Mesenteric fat pad (tissue), 1 donor: ENCODE results near the gene HSPA13. TPM values are rescaled to one million over a fixed set of nuclear protein-coding genes. Genes with fewer than 3 reads are reported as not detected.
"Not testable (repeated sequence)": the region's sequence is repeated elsewhere in the genome, so short reads cannot be mapped to it uniquely, and the experiment has no call there.

ENCODE experiments used
- DNase-seq: peaks from one replicate; pipeline ENCODE4 v3.0.0-alpha.2; 2020; ENCODE audit warnings: low spot score
- long read RNA-seq: library from polyadenylated mRNA; unstranded; transcript quantifications from one replicate; pipeline ENCODE4 v2.0.0, GENCODE V29; 2020
- total RNA-seq: library from RNA; stranded (reverse); fragmentation: NEBNext Ultra II Directional; extraction: Animal tissue kit (Norgen Biotek cat#: 25700); gene quantifications from one replicate; pipeline ENCODE4 v1.2.1, GENCODE V29; 2021
- donor health status: DM: yes; HTN: yes; CAD: no.

Gene HSPA13
- 24.0 TPM for total RNA-seq
- long read RNA-seq, transcript HSPA13-201 (5 exons, 3,986 nt): major isoform, 12 of 16 reads
- long read RNA-seq, partial matches to known transcripts: 3 of 16 reads
- long read RNA-seq, other reads (novel, unspliced or antisense): 1 of 16 reads

DNA sequence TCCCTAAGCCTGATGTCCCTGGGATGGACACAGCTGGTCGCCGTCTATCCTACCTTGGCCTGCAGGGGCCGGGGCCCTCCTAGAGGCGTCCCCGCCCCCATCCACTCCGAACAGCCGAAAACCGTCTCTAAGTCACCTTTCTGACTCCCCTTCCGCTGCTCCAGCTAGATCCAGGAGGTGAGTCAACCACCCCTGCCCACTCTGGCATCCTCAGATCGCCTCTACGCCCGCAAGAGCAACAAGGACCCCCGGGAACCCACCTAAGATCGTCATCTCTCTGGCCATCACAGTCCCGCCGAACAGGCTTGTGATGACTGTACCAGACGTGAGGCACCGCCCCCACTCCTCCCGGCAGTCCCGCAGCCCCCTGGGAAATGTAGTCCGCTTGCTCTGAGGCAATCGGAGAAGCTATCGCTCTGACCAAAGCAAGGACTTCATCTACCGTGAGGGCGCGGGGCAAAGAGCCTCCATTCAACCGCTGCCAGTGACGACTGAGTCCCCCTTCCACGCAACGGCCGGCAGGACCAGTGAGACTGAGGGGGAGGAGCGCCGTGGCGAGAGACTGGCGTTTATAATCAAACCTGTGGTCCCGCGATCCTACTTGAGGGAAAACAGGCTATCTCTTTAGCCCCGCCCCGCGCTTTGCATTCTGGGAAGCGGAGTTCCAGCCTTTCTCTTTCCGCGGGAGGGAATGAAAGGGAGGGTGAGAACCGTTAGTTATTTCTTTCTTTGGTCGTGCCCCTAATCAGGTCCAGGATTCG, at the start of gene HSPA13:
Gene HSPA13 (minus strand): TSS at position 312 of the 761 bp plus-strand sequence. CDS start 27 bp downstream, at position 285.
- peak; percentile 98 for DNase-seq

DNA sequence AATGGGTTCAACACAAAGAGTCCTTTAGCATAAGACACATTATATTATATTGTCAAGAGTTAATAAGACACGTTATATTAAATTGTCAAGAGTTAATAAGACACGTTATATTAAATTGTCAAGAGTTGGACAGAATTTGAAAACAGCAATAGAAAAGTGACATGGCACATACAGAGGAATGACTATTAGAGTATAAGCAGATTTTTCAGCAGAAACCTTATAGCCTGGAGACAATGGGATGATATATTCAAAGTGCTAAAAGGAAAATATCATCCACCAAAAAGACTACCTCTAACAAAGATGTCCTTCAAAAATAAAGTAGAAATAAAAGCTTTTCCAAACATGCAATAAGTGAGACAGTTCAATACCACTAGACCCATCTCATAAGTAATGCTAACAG, 36.0 kb upstream of the HSPA13 start:
- no peak for DNase-seq

GRCh38 chr21:14414932-14415508, 32.1 kb upstream of the HSPA13 start:
- no peak for DNase-seq

GRCh38 chr21:14405962-14406361, 23.0 kb upstream of the HSPA13 start:
- DNase-seq: no peak

DNA sequence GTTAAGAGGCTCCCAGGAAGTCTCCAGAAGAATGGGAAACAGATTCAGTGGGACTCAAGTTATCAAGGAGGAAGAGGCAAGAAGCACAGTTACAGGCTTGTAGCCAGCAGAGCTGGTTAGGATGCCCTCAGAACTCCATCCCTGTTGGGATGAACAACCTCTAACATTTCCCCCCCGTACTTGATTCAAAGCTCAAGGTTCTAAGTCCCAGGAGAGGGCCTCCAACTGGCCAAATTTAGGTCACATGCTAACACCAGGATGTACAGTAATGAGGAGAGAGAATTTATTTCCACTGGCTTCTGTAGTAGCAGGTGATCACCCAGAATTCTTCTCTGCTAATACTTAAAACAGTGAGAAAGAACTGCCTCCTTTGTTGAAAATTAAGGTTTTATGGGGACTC, 22.3 kb upstream of the HSPA13 start:
- DNase-seq: no peak

DNA sequence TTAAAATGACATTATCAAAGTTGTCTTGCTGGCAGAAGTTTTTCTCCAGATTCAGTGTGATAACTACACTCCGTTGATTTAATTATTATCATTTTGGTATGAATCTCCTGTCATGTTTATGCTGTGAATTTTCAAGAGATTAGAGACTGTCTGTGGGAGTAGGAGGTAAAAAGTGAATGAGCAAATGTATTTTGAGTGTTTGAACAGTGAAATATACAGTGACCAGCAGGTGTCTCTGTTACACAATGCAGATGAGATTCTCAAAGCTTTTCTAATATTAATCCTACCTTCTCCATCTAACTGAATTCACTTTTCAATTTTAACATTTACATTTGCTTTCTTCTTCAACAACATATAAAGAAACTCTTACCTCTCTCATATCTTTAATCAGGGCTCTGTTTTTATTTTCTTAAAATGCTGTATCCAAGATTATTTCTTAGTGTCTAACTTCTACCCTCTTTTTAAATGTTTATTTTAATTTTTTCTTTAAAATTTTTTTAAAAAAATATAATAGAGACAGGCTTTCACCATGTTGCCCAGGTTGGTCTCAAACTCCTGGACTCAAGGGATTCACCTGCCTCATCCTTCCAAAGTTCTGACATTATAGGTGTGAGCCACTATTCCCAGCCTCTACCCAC, 20.9 kb upstream of the HSPA13 start:
- DNase-seq: no peak

DNA sequence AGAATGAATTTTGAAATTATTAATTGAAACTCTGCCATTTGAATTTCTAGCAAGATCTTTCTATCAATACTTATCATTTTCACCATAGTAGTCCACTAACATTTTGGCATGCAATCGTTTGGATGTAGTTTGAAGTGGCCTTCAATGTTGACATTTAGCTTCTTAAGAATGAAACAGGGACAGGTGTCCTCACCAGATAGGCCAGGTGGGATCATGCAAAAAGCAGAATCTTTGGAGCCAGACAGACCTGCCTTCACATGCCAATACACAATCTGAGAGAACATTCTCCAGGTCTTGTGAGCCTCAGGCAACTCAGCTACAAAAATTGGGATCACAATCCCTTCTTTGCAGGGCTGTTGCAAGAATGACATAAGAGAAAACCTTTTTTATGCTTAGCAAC, 18.3 kb upstream of the HSPA13 start:
- DNase-seq: no peak

- DNase-seq: no peak
Observed at GRCh38 chr21:14388282-14388681, 5.3 kb upstream of the HSPA13 start.

GRCh38 chr21:14384453-14384852, 1.5 kb upstream of the HSPA13 start:
- DNase-seq: no peak

- no peak for DNase-seq
Observed at GRCh38 chr21:14383596-14384180, 742 bp upstream of the HSPA13 start.

- no peak for DNase-seq
Observed at GRCh38 chr21:14382486-14382834, 486 bp downstream of the HSPA13 start.

- no peak for DNase-seq
Observed at GRCh38 chr21:14376854-14377253, 6.1 kb downstream of the HSPA13 start.

DNA sequence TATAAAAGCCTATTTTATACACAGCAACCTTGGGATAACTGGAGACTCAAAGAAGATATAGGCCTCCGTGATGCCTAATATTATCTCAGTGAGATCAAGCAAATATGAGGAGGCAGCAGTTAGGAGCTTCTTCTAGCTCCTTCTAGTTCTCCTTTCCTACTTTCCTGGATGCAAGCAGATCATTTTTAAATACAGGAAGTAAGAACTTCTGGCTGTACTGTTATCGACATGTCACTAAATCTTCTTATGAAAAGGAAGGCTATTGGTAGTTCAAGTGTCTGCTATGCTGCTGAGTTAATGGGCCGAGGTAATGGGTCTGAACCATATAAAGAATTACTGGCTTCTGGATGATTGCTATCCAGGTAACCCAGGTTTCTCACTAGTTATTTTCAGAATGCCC, 15.9 kb downstream of the HSPA13 start:
- DNase-seq: no peak

DNA sequence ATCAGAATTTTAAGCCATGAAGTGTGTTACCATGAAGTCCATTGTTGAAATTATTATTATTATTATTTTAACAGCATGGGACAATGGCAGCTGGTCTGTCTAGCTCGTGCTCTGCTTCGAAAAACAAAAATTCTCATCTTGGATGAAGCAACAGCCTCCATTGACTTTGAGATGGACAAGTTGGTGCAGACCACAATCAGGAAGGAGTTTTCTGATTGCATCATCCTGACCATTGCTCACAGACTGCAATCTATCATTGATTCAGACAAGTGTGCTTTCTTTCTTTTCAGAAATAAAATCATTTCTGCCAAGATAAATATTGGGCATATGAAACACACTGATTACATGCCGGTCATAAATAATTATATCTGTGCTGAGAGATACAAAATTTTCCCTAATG, 21.0 kb downstream of the HSPA13 start:
- no peak for DNase-seq

DNA sequence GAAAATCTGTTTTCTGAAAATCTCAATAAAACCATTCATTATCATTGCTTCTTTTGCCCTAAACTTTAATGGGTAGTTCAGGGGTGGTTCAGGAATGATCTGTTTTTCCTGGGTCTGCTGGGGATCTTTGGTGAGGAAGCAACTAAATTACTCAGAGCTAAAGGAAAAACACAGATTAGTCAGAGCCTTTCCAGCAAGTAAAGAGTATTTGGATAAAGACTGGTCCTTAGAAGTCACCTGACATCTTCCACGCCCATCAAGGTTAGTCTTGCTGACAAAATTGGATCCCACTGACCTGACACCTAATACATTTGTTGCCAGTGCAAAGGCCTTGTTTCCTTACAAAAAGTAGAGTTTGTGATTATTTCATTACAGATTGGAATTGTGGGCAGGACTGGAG, 24.2 kb downstream of the HSPA13 start:
- DNase-seq: no peak

- no peak for DNase-seq
Observed at GRCh38 chr21:14356746-14357145, 26.2 kb downstream of the HSPA13 start.

GRCh38 chr21:14354515-14354914, 28.4 kb downstream of the HSPA13 start:
- no peak for DNase-seq

DNA sequence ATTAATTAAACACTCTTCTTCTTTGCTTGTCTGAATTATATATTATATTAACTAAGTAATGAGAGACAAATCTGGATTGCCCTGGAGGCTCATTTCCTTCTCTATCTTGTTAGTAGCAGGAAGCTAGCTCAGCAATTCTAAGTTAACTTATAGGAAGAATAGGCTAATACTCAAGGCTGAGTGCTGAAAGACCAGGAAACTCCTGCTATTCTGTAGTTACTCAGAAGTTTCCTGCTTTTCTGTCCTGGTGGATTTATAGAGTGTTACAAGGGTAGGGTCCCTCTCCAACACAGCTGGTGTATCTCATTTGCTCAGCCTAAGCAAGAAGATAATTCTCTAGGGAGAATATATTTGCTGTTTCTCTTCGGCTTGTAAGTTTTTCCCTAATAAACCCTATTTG, 29.2 kb downstream of the HSPA13 start:
- no peak for DNase-seq

DNA sequence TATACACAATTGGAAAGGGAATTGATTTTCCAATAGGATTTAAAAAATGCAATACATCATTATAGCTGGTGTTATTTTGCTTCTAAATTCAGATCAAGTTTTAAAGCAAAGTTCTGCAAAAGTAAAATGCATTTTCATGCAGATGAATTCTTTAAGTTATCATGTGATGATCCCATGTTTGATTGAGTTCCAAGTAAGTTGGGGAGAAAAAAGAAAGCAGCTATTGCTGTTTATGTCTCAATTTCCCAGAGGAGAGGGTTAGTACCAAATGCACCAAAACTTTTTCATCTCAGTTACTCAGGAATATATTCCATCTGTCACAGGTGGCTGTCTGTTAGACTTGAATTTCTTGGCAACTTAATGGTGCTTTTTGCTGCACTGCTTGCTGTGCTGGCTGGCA, 29.7 kb downstream of the HSPA13 start:
- DNase-seq: no peak

- not testable (repeated sequence) for DNase-seq
Observed at GRCh38 chr21:14327346-14327745, 55.6 kb downstream of the HSPA13 start.

- no peak for DNase-seq
Observed at GRCh38 chr21:14325595-14325994, 57.4 kb downstream of the HSPA13 start.
